Measurements from ENCODE around the gene CHST1. TPM values are rescaled to one million over a fixed set of nuclear protein-coding genes. Genes with fewer than 3 reads are reported as not detected.

The CHST1 gene
- total RNA-seq, 4 donors from 2014 or later = 0.30 to 1.7 (median 1.4) TPM

DNA sequence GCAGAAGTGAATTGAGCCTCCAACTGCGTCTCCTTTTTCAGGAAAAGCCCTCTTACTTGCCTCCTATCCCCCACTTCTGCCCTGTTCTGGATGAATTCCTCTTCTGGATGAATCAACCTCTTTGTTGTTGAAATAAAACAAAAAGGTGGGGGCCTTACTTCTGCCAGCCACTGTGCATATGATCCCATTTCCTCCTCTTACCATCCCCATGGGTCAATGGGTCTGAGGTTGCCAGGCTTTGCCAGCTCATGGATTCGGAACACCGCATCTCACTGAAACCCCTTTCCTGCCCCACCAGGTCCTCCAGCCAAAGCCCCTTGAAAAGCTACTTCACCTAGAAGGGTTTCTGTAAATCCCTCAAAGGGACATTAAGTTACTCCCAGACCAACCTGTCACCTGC, 3.7 kb upstream of the CHST1 start:
- intact Hi-C loops (cut with DNase I; ENCODE audit: low total_unique reads) = no loop called here
- TF ChIP-seq, protein P1, sequence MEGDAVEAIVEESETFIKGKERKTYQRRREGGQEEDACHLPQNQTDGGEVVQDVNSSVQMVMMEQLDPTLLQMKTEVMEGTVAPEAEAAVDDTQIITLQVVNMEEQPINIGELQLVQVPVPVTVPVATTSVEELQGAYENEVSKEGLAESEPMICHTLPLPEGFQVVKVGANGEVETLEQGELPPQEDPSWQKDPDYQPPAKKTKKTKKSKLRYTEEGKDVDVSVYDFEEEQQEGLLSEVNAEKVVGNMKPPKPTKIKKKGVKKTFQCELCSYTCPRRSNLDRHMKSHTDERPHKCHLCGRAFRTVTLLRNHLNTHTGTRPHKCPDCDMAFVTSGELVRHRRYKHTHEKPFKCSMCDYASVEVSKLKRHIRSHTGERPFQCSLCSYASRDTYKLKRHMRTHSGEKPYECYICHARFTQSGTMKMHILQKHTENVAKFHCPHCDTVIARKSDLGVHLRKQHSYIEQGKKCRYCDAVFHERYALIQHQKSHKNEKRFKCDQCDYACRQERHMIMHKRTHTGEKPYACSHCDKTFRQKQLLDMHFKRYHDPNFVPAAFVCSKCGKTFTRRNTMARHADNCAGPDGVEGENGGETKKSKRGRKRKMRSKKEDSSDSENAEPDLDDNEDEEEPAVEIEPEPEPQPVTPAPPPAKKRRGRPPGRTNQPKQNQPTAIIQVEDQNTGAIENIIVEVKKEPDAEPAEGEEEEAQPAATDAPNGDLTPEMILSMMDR (IDR thresholded peaks at IDR 0.05) = no peak
- no peak for TF ChIP-seq POLR2A (IDR thresholded peaks at IDR 0.05)
- no peak for DNase-seq (ENCODE audit: low spot score in 2 of 2)
- H3K4me3 ChIP-seq (ENCODE audit: low read depth, poor library complexity, severe bottlenecking) = no peak overlapping the region
- 82 to 90% methylated on average over 3 of the region's 3 CpGs for WGBS, 2 donors

DNA sequence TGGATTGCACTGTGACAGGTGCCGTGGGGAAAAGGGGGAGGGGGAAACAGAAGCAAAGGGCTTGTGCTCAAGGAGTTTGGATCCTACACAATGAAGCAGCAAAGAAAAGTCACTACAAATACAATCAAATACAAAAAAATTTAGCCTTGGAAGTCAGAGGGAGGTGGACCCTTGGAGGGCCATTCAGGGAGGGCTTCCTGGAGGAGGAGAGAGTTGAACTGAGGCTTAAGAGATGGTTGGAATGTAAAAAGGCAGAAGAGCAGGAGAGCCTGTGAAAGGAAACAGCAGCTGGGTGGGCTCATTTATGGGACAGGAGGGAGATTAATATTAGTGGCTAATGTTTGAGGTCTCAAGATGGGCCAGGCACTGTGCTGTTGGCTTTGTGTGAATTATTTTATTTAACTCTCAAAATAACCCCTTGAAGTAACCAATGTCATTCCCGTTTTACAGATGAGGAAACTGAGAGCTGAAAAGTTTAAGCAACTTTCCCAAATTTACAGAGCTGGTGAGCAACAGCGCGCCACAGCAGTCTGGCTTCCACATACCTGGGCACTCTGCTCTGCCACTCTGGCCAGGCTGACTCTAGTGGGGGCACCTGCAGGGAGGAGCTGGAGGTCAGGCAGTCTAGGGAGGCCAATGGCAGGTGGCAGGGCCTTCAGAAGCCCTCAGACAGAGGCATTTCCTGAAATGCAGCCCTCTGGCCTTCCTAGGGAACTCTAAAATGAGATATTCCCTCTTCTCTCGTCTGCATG, 2.7 kb upstream of the CHST1 start:
- no peak overlapping the region for H3K4me3 ChIP-seq (ENCODE audit: low read depth, poor library complexity, severe bottlenecking)
- WGBS, 2 donors = 84 to 90% methylated on average over 5 of the region's 5 CpGs
- TF ChIP-seq, protein P1 (IDR thresholded peaks at IDR 0.05) = no peak
- no peak for TF ChIP-seq POLR2A (IDR thresholded peaks at IDR 0.05)
- no peak for DNase-seq (ENCODE audit: low spot score in 2 of 2)
- intact Hi-C loops (cut with DNase I; ENCODE audit: low total_unique reads) = no loop called here

DNA sequence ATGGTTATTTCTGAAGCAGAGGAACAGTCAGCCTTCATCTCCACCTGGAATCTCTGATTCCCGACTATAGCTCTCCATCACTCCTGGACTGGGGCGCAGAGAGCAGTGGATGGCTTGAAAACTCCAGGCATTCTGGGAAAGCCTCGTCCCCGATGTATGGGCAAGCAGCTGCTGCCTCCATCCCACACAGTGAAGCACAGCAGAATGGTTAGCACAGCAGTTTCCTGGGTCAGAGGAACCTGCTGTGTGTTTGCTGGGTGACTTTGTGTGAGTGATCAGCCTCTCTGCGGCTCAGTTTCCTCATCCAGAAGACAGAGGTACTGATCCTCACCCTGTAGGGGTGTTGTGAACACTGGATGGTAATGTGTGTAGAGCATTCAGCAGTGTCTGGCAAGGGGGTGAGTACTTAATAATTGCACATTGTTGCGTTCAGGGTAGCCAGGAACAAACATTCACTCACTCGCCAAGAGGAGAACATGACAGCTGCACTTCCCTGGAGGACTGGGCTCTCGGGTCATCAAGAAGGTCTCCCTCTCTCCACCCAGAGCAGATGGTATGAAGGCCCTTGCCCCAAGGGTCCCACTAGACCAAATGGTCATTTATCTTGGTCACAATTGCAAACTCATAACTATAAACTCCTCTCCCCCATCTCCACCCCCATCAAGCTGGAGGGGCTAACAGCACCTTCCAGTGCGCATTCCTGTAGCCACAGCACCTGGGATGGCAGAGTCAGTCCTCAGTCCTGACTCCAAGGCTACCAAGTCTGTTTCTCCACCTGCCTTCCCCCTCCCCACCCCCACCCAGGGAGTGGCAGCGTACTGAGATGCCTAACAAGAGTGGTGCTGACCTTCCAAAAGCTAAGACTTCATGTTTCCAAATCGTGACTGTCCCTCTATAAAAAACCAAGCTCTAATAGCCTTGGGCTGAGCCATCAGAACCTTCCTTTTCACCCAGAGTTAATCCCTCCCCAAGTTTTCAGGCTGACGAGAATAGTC, 1.5 kb upstream of the CHST1 start:
- WGBS, 2 donors = 56 to 63% methylated on average over 12 of the region's 12 CpGs
- intact Hi-C loops (cut with DNase I; ENCODE audit: low total_unique reads) = no loop called here
- H3K4me3 ChIP-seq (ENCODE audit: low read depth, poor library complexity, severe bottlenecking) = no peak overlapping the region
- DNase-seq (ENCODE audit: low spot score in 2 of 2) = no peak
- TF ChIP-seq, protein P1 (IDR thresholded peaks at IDR 0.05) = no peak
- TF ChIP-seq POLR2A (IDR thresholded peaks at IDR 0.05) = no peak

DNA sequence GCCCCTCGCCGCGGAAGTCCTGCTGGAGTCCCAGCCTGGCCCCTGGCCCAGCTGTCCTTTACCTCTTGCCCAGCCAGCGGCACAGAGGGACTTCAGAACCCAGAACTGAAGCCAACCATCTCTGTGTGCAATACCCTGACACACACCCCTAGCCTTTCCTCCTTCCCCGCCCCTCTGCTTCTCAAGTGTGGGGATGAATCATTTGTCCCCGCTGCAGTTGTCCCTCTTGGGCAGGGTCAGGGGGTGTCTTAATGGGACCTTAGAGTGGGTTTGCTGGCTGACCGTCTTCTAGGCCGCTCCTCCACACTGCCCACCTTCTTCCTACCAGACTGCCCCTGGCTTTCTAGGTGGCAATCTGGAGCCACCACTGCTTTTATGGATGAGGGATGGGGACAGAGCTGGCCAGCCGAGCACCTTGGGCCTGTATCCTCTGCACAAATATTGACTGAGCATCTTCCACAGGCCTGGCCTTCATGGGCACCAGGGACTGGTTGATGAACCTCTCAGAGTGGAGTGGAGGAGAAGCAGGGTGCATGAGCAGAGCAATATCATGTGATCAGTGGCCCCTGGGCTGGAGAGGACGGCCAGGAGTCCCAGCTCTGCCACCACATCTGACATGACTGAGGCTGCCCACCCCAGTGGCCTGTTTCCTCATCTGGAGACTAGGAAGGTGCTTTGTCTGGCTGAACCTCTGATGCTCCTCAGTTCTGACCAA, 668 bp upstream of the CHST1 start:
- no peak overlapping the region for H3K4me3 ChIP-seq (ENCODE audit: low read depth, poor library complexity, severe bottlenecking)
- 29 to 38% methylated on average over 10 of the region's 10 CpGs for WGBS, 2 donors
- DNase-seq (ENCODE audit: low spot score in 2 of 2) = peak in 1 of 2 donors; percentile 32
- intact Hi-C loops (cut with DNase I; ENCODE audit: low total_unique reads) = no loop called here
- TF ChIP-seq POLR2A (IDR thresholded peaks at IDR 0.05) = no peak
- TF ChIP-seq, protein P1 (IDR thresholded peaks at IDR 0.05) = no peak

DNA sequence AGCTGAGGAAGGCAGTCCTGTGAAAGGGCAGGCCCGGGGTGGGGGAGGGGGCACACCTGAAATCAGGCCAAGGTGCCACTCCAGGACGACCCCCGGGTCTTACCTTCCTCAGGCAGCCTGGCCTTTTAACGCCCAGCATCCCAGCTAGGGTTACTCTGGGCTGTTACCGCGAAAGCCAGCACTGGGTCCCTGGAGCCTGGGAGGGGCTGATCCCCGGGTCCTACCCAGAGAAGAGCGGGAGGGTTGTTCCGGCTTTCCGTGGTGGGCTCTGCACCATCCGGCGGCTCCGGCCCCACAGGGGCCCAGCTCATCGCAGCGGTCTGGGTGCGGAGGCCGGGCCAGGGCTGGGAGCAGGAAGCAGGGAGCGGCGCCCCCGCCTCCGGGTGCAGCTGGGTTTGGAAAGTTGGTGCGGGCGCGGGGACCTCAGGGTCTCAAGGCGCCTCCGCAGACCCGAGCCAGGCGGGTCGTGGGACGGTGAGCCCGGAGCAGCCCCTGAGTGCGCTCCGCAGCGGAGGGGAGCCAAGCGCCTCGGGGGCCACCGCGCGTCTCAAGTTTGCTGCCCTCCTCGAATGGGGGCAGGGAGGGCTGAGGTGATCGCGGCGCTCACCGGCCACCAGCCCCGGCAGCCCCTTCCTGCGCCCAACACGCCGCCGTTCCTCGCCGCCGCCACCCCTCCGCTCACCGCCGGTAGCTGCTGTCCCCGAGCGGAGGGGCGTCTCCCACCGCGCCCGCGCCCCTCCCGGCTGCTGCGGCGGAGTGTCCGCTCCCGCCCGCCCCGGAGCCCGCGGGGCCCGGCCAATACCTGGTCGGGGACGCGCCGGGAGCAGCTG, 831 bp downstream of the CHST1 start:
- no peak for DNase-seq (ENCODE audit: low spot score in 2 of 2)
- intact Hi-C loops (cut with DNase I; ENCODE audit: low total_unique reads) = no loop called here
- WGBS, 2 donors = 0 to 2% methylated on average over 14 to 19 of the region's 76 CpGs

More for the DNA sequence above, 831 bp downstream of the CHST1 start:
- peak overlapping the region; percentile 32 for H3K4me3 ChIP-seq (ENCODE audit: low read depth, poor library complexity, severe bottlenecking)
- TF ChIP-seq POLR2A (IDR thresholded peaks at IDR 0.05) = no peak
- TF ChIP-seq, protein P1 (IDR thresholded peaks at IDR 0.05) = no peak
